Keratinocyte (primary cell): ENCODE data around the gene SH2D4B. TPM values are rescaled to one million over a fixed set of nuclear protein-coding genes. Genes with fewer than 3 reads are reported as not detected.

ENCODE experiments used
- DNase-seq: peaks from one replicate; pipeline ENCODE4 v3.0.0-alpha.2; 2011; ENCODE audit warnings: low read depth, missing footprints, low spot score
- FAIRE-seq: peaks from 2 replicates; lab custom pipeline; 2011; peaks lifted over from hg19 to GRCh38; lab: Jason Lieb, UNC
- H2AFZ ChIP-seq: 2 replicates; pipeline ENCODE4 v1.6.0; 2012; ENCODE audit warnings: low read length, control low read depth, inconsistent platforms; ENCODE audit not compliant: control insufficient read depth
- H3K27ac ChIP-seq: 2 replicates; pipeline ENCODE4 v1.5.1; 2011; ENCODE audit warnings: low read length; ENCODE audit not compliant: control insufficient read depth, insufficient read depth
- H3K27me3 ChIP-seq: 3 replicates; pipeline ENCODE4 v1.6.0; 2011; ENCODE audit warnings: low read length; ENCODE audit not compliant: control insufficient read depth, insufficient read depth; ENCODE audit errors: extremely low read depth
- H3K36me3 ChIP-seq, 2 experiments: 2 replicates in 1 of 2; 3 replicates in 1 of 2; pipeline ENCODE4 v1.5.1; 2011; ENCODE audit warnings: low read length in 2 of 2, mild to moderate bottlenecking in 1 of 2; ENCODE audit not compliant: control insufficient read depth in 2 of 2, insufficient read depth in 2 of 2; ENCODE audit errors: extremely low read depth in 1 of 2
- H3K4me1 ChIP-seq: 3 replicates; pipeline ENCODE4 v1.5.1; 2011; ENCODE audit warnings: low read length; ENCODE audit not compliant: control insufficient read depth, insufficient read depth; ENCODE audit errors: extremely low read depth
- H3K4me2 ChIP-seq: 3 replicates; pipeline ENCODE4 v1.6.0; 2011; ENCODE audit warnings: low read depth, low read length; ENCODE audit not compliant: control insufficient read depth, insufficient read depth; ENCODE audit errors: extremely low read depth
- H3K4me3 ChIP-seq, 3 experiments: fragments of 200-600 bp in 1 of 3; sonication (generic) in 1 of 3; 2 replicates in 2 of 3; 3 replicates in 1 of 3; pipeline ENCODE4 v1.5.1; 2011 to 2016; ENCODE audit warnings: low read length in 3 of 3, mild to moderate bottlenecking in 3 of 3, control low read depth in 2 of 3, inconsistent platforms in 1 of 3, low read depth in 1 of 3, mixed read lengths in 1 of 3, mixed run types in 1 of 3, moderate library complexity in 1 of 3; ENCODE audit not compliant: control insufficient read depth in 2 of 3, insufficient read depth in 2 of 3; ENCODE audit errors: extremely low read depth in 1 of 3
- H3K79me2 ChIP-seq: 2 replicates; pipeline ENCODE4 v1.6.0; 2012; ENCODE audit warnings: low read length; ENCODE audit not compliant: control insufficient read depth, insufficient read depth
- H3K9ac ChIP-seq: 3 replicates; pipeline ENCODE4 v1.6.0; 2011; ENCODE audit warnings: low read length; ENCODE audit not compliant: control insufficient read depth, insufficient read depth; ENCODE audit errors: extremely low read depth
- H3K9me1 ChIP-seq: 3 replicates; pipeline ENCODE4 v1.6.0; 2011; ENCODE audit warnings: low read length; ENCODE audit not compliant: control insufficient read depth, insufficient read depth; ENCODE audit errors: extremely low read depth
- H3K9me3 ChIP-seq: 2 replicates; pipeline ENCODE4 v1.5.1; 2012; ENCODE audit warnings: low read depth, low read length; ENCODE audit not compliant: control insufficient read depth
- H4K20me1 ChIP-seq: 3 replicates; pipeline ENCODE4 v1.6.0; 2011; ENCODE audit warnings: low read length; ENCODE audit not compliant: control insufficient read depth, insufficient read depth; ENCODE audit errors: extremely low read depth
- CTCF ChIP-seq, 3 experiments: IDR thresholded peaks in 1 of 3; conservative IDR thresholded peaks in 1 of 3; optimal IDR thresholded peaks in 1 of 3; 2 replicates in 2 of 3; 3 replicates in 1 of 3; pipeline versions ENCODE3 to v1.5.1; 2011; ENCODE audit warnings: low read length in 3 of 3, mild to moderate bottlenecking in 3 of 3, moderate library complexity in 2 of 3, control low read depth in 1 of 3, inconsistent platforms in 1 of 3; ENCODE audit not compliant: insufficient read depth in 2 of 3; ENCODE audit errors: extremely low read depth in 1 of 3
- EZH2 ChIP-seq: IDR thresholded peaks from one replicate; pipeline ENCODE4 v1.6.1; 2012; ENCODE audit warnings: inconsistent platforms, mild to moderate bottlenecking, low read length, moderate library complexity
- dilution Hi-C: fragments of 300-500 bp; cut with MboI; formaldehyde crosslinking; loops from one replicate; pipeline ENCODE4 v1.7.0; 2020; ENCODE audit warnings: low sequenced_read_pairs; ENCODE audit not compliant: extremely low pct_ligation_motif_present
- polyA plus RNA-seq, 5 experiments: library from polyadenylated mRNA; depleted of rRNA in 3 of 5; stranded (reverse) in 3 of 5; stranded (forward) in 1 of 5; unstranded in 1 of 5; fragments of >200 nt; gene quantifications; 1 replicate in 1 of 5; 2 replicates in 3 of 5; 3 replicates in 1 of 5; pipeline versions ENCODE4 v1.2.1 to v1.2.3, GENCODE V29; 2011 to 2012; ENCODE audit warnings: missing spikeins in 2 of 5, low read depth in 1 of 5, low replicate concordance in 1 of 5

SH2D4B gene
- polyA plus RNA-seq, 1 donor (not counting 4 experiments of a cell fraction or from before 2014, with no cell fraction given): 0.22 TPM

GRCh38 chr10:80526218-80526617 is 11.5 kb upstream of the SH2D4B start:
- H3K79me2 ChIP-seq: no peaks in the 10 kb centered on the region
- no peaks in the 10 kb centered on the region for H3K27me3 ChIP-seq
- FAIRE-seq: no peak
- H3K9ac ChIP-seq: no peak overlapping the region
- H3K9me3 ChIP-seq: no peaks in the 10 kb centered on the region
- no peak for DNase-seq
- dilution Hi-C loops: no loop called here
- no peak for TF ChIP-seq CTCF (optimal IDR thresholded peaks at IDR 0.05 in 1 of 3, IDR thresholded peaks at IDR 0.05 in 1 of 3, conservative IDR thresholded peaks at IDR 0.05 in 1 of 3; ENCODE audit: extremely low read depth in 1 of 3, insufficient read depth in 2 of 3, low read length in 3 of 3)
- TF ChIP-seq EZH2: no peak
- H3K4me3 ChIP-seq: no peak overlapping the region
- H4K20me1 ChIP-seq: no peaks in the 10 kb centered on the region
- no peak overlapping the region for H3K27ac ChIP-seq
- no peak overlapping the region for H3K4me2 ChIP-seq
- peaks cover 23% of the 10 kb centered on the region for H3K4me1 ChIP-seq
- no peak overlapping the region for H2AFZ ChIP-seq
- H3K9me1 ChIP-seq: no peaks in the 10 kb centered on the region
- peaks cover 3% of the 10 kb centered on the region in 2 experiments for H3K36me3 ChIP-seq

- H3K27ac ChIP-seq: no peak overlapping the region
- H3K9ac ChIP-seq: no peak overlapping the region
- peaks cover 23% of the 10 kb centered on the region for H3K4me1 ChIP-seq
- no peaks in the 10 kb centered on the region for H3K9me3 ChIP-seq
- H3K79me2 ChIP-seq: no peaks in the 10 kb centered on the region
- H3K9me1 ChIP-seq: no peaks in the 10 kb centered on the region
- H3K36me3 ChIP-seq: no peaks in the 10 kb centered on the region
- no peaks in the 10 kb centered on the region for H4K20me1 ChIP-seq
- no peak for FAIRE-seq
- H3K4me3 ChIP-seq: no peak overlapping the region
- no peaks in the 10 kb centered on the region for H3K27me3 ChIP-seq
- no peak for DNase-seq
- dilution Hi-C loops: no loop called here
- TF ChIP-seq EZH2 (no peak), CTCF (optimal IDR thresholded peaks at IDR 0.05 in 1 of 3, IDR thresholded peaks at IDR 0.05 in 1 of 3, conservative IDR thresholded peaks at IDR 0.05 in 1 of 3; ENCODE audit: extremely low read depth in 1 of 3, insufficient read depth in 2 of 3, low read length in 3 of 3) (no peak)
- no peak overlapping the region for H2AFZ ChIP-seq
- no peak overlapping the region for H3K4me2 ChIP-seq
Measured at GRCh38 chr10:80526742-80527141, 11.0 kb upstream of the SH2D4B start.
